Upper lobe of left lung (tissue), 6 donors: ENCODE data around the gene DEXI. TPM values are rescaled to one million over a fixed set of nuclear protein-coding genes. Genes with fewer than 3 reads are reported as not detected.
A peak's percentile ranks its signal among the peaks of the same experiment; 100 is the strongest.

Experiments used
- ATAC-seq, 2 donors: fragments of 200-7000 bp; cut with Tn5 transposase; one replicate each; pipeline ENCODE4 v1.9.1; 2022; ENCODE audit warnings: mild to moderate bottlenecking in 2 of 2, moderate library complexity in 2 of 2; ENCODE audit not compliant: low FRiP score in 2 of 2
- DNase-seq, 2 donors: peaks; one replicate each; pipeline ENCODE4 v3.0.0-alpha.2; 2019 to 2020
- H3K27ac ChIP-seq, 4 donors: fragments of 200-600 bp; sonication (generic); one replicate each; pipeline ENCODE4 v1.5.1; 2016 to 2019
- H3K27me3 ChIP-seq, 4 donors: fragments of 200-600 bp; sonication (generic); one replicate each; pipeline ENCODE4 v1.5.1; 2017 to 2019
- H3K36me3 ChIP-seq, 4 donors: fragments of 200-600 bp; sonication (generic); one replicate each; pipeline ENCODE4 v1.5.1; 2016 to 2019
- H3K4me1 ChIP-seq, 4 donors: fragments of 200-600 bp; sonication (generic); one replicate each; pipeline ENCODE4 v1.5.1; 2018 to 2019
- H3K4me3 ChIP-seq, 4 donors: fragments of 200-600 bp; sonication (generic); one replicate each; pipeline ENCODE4 v1.5.1; 2017 to 2019; ENCODE audit warnings: mild to moderate bottlenecking in 2 of 4, moderate library complexity in 1 of 4
- H3K9me3 ChIP-seq, 4 donors: fragments of 200-600 bp; sonication (generic); one replicate each; pipeline ENCODE4 v1.5.1; 2018 to 2019
- CTCF ChIP-seq, 6 experiments: fragments of 450-650 bp in 4 of 6; fragments of 200-600 bp in 2 of 6; sonication (generic) in 2 of 6; IDR thresholded peaks; one replicate each; pipeline ENCODE4 v1.5.1; 2016 to 2019; ENCODE audit warnings: antibody characterized with exemption in 6 of 6
- EP300 ChIP-seq, 4 donors: sonication (generic); formaldehyde crosslinking; IDR thresholded peaks; one replicate each; pipeline ENCODE4 v1.5.1; 2017; ENCODE audit warnings: antibody characterized with exemption in 4 of 4, control low read depth in 2 of 4
- POLR2A ChIP-seq, 4 donors: fragments of 450-650 bp; IDR thresholded peaks; one replicate each; pipeline ENCODE4 v1.5.1; 2016 to 2017; ENCODE audit warnings: antibody characterized with exemption in 4 of 4, mild to moderate bottlenecking in 2 of 4
- POLR2AphosphoS5 ChIP-seq, 2 donors: sonication (generic); formaldehyde crosslinking; IDR thresholded peaks; one replicate each; pipeline ENCODE4 v1.5.1; 2017; ENCODE audit warnings: antibody characterized with exemption in 2 of 2
- WGBS, 2 donors: methylation state at CpG; one replicate each; pipeline ENCODE4 v1.1.5; 2017 to 2018; 5-methylcytosine and 5-hydroxymethylcytosine counted together
- total RNA-seq, 6 donors: library from RNA; depleted of rRNA in 4 of 6; stranded (reverse); fragments of >200 nt in 4 of 6; gene quantifications; one replicate each; pipeline versions ENCODE4 v1.1.0 to v1.2.1, GENCODE V29; 2016 to 2021
- donor health status: DM: no; HTN: no; CAD: no; lungs with moderate emphysema.
- donor health status: DM: no; HTN: yes; CAD: no; lungs with severe emphysema.

The DEXI gene
- total RNA-seq, 6 donors from 2014 or later: 28.4 to 87.0 (median 55.1) TPM

- peak in 2 of 4 donors; percentile 28 to 38 for TF ChIP-seq EP300 (IDR thresholded peaks at IDR 0.05)
- no peak for TF ChIP-seq POLR2A (IDR thresholded peaks at IDR 0.05)
- peak; percentile 91 to 97 (median 94) for TF ChIP-seq CTCF (IDR thresholded peaks at IDR 0.05)
- TF ChIP-seq POLR2AphosphoS5 (IDR thresholded peaks at IDR 0.05): peak; percentile 55 to 86
- H3K9me3 ChIP-seq: no peaks in the 10 kb centered on the region
- H3K27me3 ChIP-seq: no peaks in the 10 kb centered on the region
- peak; percentile 65 to 93 for DNase-seq
- peaks cover 23 to 32% (median 28%) of the 10 kb centered on the region in 4 donors for H3K4me1 ChIP-seq
- H3K27ac ChIP-seq: peak overlapping the region in 3 of 4 donors; percentile 67 to 74 (median 74)
- H3K4me3 ChIP-seq: no peak overlapping the region
- peak; percentile 87 to 95 for ATAC-seq
- H3K36me3 ChIP-seq: peaks cover 0 to 39% (median 25%) of the 10 kb centered on the region in 4 donors
- WGBS, 2 donors: 40 to 56% methylated on average over 14 to 17 of the region's 21 CpGs
Observed at GRCh38 chr16:10918294-10919002, 23.8 kb downstream of the DEXI start.

DNA sequence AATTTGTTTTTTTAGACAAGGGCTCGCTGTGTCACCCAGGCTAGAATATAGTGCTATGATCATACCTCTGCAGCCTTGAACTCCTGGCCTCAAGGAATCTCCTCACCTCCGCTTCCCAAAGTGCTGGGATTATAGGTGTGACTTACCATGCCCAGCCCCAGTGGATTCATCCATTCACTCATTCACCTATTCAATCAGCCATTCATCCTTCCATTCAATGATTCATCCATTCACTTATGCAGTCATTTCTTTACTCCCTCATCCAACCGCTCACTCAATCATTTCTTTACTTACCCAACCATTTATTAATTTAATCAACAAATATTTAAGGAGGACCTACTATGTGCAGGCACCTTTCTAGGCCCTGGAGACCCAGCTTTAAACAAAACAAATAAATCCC, 25.7 kb downstream of the DEXI start:
- peaks cover 0 to 30% (median 16%) of the 10 kb centered on the region in 4 donors for H3K36me3 ChIP-seq
- ATAC-seq (no peak), DNase-seq (no peak)
- no peak overlapping the region for H3K27ac ChIP-seq
- TF ChIP-seq EP300 (IDR thresholded peaks at IDR 0.05) (no peak), POLR2A (IDR thresholded peaks at IDR 0.05) (no peak), CTCF (IDR thresholded peaks at IDR 0.05) (no peak), POLR2AphosphoS5 (IDR thresholded peaks at IDR 0.05) (no peak)
- no peaks in the 10 kb centered on the region for H3K9me3 ChIP-seq
- no peak overlapping the region for H3K4me3 ChIP-seq
- no peaks in the 10 kb centered on the region for H3K27me3 ChIP-seq
- 63 to 67% methylated on average over 3 of the region's 3 CpGs for WGBS, 2 donors
- peaks cover 13 to 20% (median 16%) of the 10 kb centered on the region in 4 donors for H3K4me1 ChIP-seq

DNA sequence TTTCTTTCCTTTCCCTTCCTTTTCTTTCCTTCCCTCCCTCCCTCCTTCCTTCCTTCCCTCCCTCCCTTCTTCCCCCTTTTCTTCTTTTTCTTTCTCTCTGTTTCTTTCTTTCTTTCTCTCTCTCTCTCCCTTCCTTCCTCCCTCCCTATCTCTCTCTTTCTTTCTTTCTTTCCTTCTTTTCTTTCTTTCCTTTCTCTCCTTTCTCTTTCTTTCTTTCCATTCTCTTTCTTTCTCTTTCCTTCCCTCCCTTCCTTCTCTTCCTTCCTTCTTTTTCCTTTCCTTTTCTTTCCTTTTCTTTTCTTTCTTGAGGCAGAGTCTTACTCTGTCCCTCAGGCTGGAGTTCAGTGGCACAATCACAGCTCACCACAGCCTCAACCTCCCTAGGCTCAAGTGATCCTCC, 31.0 kb downstream of the DEXI start:
- DNase-seq (no peak), ATAC-seq (no peak)
- TF ChIP-seq EP300 (IDR thresholded peaks at IDR 0.05) (no peak), POLR2A (IDR thresholded peaks at IDR 0.05) (no peak), POLR2AphosphoS5 (IDR thresholded peaks at IDR 0.05) (no peak), CTCF (IDR thresholded peaks at IDR 0.05) (no peak)
- no peaks in the 10 kb centered on the region for H3K27me3 ChIP-seq
- H3K36me3 ChIP-seq: peaks cover 5 to 55% (median 36%) of the 10 kb centered on the region in 4 donors
- peaks cover 4 to 12% (median 9%) of the 10 kb centered on the region in 4 donors for H3K4me1 ChIP-seq
- H3K4me3 ChIP-seq: no peak overlapping the region
- H3K27ac ChIP-seq: no peak overlapping the region
- no peaks in the 10 kb centered on the region for H3K9me3 ChIP-seq

GRCh38 chr16:10907757-10908045, 34.6 kb downstream of the DEXI start:
- Histone ChIP-seq H3K27ac (peak overlapping the region in 2 of 4 donors; percentile 30 to 52), H3K36me3 (peaks cover 12 to 87% (median 49%) of the 10 kb centered on the region in 4 donors), H3K4me3 (no peak overlapping the region), H3K27me3 (no peaks in the 10 kb centered on the region), H3K9me3 (no peaks in the 10 kb centered on the region), H3K4me1 (peaks cover 4 to 12% (median 9%) of the 10 kb centered on the region in 4 donors)
- DNase-seq: peak in 1 of 2 donors; percentile 81
- WGBS, 2 donors: 94% methylated on average over 11 of the region's 21 CpGs; no CpG with 5 or more reads in 1 of the 2 donors
- ATAC-seq: peak in 1 of 2 donors; percentile 2
- no peak for TF ChIP-seq POLR2A (IDR thresholded peaks at IDR 0.05)

DNA sequence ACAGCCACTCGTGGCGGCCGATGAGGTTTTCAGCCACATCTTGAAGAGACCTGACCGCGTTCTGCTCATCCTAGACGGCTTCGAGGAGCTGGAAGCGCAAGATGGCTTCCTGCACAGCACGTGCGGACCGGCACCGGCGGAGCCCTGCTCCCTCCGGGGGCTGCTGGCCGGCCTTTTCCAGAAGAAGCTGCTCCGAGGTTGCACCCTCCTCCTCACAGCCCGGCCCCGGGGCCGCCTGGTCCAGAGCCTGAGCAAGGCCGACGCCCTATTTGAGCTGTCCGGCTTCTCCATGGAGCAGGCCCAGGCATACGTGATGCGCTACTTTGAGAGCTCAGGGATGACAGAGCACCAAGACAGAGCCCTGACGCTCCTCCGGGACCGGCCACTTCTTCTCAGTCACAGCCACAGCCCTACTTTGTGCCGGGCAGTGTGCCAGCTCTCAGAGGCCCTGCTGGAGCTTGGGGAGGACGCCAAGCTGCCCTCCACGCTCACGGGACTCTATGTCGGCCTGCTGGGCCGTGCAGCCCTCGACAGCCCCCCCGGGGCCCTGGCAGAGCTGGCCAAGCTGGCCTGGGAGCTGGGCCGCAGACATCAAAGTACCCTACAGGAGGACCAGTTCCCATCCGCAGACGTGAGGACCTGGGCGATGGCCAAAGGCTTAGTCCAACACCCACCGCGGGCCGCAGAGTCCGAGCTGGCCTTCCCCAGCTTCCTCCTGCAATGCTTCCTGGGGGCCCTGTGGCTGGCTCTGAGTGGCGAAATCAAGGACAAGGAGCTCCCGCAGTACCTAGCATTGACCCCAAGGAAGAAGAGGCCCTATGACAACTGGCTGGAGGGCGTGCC, 35.1 kb downstream of the DEXI start:
- H3K27me3 ChIP-seq: no peaks in the 10 kb centered on the region
- peak overlapping the region in 3 of 4 donors; percentile 3 to 52 (median 30) for H3K27ac ChIP-seq
- H3K4me3 ChIP-seq: no peak overlapping the region
- WGBS, 2 donors: 82% methylated on average over 41 of the region's 46 CpGs; no CpG with 5 or more reads in 1 of the 2 donors
- H3K9me3 ChIP-seq: no peaks in the 10 kb centered on the region
- H3K36me3 ChIP-seq: peaks cover 17 to 92% (median 55%) of the 10 kb centered on the region in 4 donors
- TF ChIP-seq EP300 (IDR thresholded peaks at IDR 0.05) (no peak), POLR2A (IDR thresholded peaks at IDR 0.05) (no peak), CTCF (IDR thresholded peaks at IDR 0.05) (no peak), POLR2AphosphoS5 (IDR thresholded peaks at IDR 0.05) (no peak)
- DNase-seq: peak; percentile 67 to 84
- ATAC-seq: peak; percentile 43 to 54
- H3K4me1 ChIP-seq: peaks cover 4 to 12% (median 9%) of the 10 kb centered on the region in 4 donors
